K562 (cell line): ENCODE data around the gene TFPI. TPM values are rescaled to one million over a fixed set of nuclear protein-coding genes. Genes with fewer than 3 reads are reported as not detected.

Experiments
- ATAC-seq: fragments of 200-7000 bp; cut with Tn5 transposase; 3 replicates; pipeline ENCODE4 v1.9.1; 2020; ENCODE audit warnings: moderate library complexity
- BruUV-seq: library from RNA; stranded (reverse); fragments of 400-500 nt; replicated peaks from 2 replicates; lab custom pipeline; 2021; lab: Mats Ljungman, UMichigan
- CTCF ChIA-PET: fragments of 300-600 bp; formaldehyde crosslinking; extraction: SDS; loops from one replicate; lab custom pipeline; 2021; ENCODE audit warnings: low intra/inter-chr PET ratio; lab: Yijun Ruan, JAX
- POLR2A ChIA-PET: fragments of 300-600, 350-650 bp; sonication (Branson Sonifier 250); formaldehyde crosslinking; extraction: SDS; loops from one replicate; lab custom pipeline; 2021; ENCODE audit warnings: antibody characterized with exemption, inconsistent platforms; lab: Yijun Ruan, JAX
- DNase-seq, 4 experiments: peaks; one replicate each; pipeline versions ENCODE4 v3.0.0 to v3.0.0-alpha.2; 2011 to 2018; ENCODE audit warnings: low spot score in 3 of 4, mixed read lengths in 3 of 4; ENCODE audit errors: extremely low read depth in 1 of 4
- FAIRE-seq: peaks from 2 replicates; lab custom pipeline; 2011; peaks lifted over from hg19 to GRCh38; lab: Jason Lieb, UNC
- H2AFZ ChIP-seq: 2 replicates; pipeline ENCODE4 v1.6.0; 2011; ENCODE audit warnings: low read depth, low read length, control low read depth, inconsistent platforms
- H3K27ac ChIP-seq: fragments of 200-600 bp; 3 replicates; pipeline ENCODE4 v1.8.0; 2011; ENCODE audit warnings: low read depth, mild to moderate bottlenecking, control low read depth, inconsistent platforms, low read length, moderate library complexity, mixed read lengths; ENCODE audit errors: extremely low read depth
- H3K27me3 ChIP-seq, 2 experiments: fragments of 300-600 bp in 1 of 2; 2 replicates in 1 of 2; 3 replicates in 1 of 2; pipeline versions ENCODE4 v1.6.0 to v1.8.0; 2011; ENCODE audit warnings: inconsistent platforms in 2 of 2, low read length in 2 of 2, mild to moderate bottlenecking in 1 of 2, mixed read lengths in 1 of 2, moderate library complexity in 1 of 2; ENCODE audit not compliant: control insufficient read depth in 2 of 2, insufficient read depth in 2 of 2
- H3K36me3 ChIP-seq: fragments of 300-600 bp; 3 replicates; pipeline ENCODE4 v1.8.0; 2011; ENCODE audit warnings: mild to moderate bottlenecking, low read length, inconsistent platforms; ENCODE audit not compliant: control insufficient read depth, insufficient read depth
- H3K4me1 ChIP-seq, 2 experiments: fragments of 200-600 bp in 1 of 2; replicated peaks in 1 of 2; 2 replicates in 1 of 2; 3 replicates in 1 of 2; pipeline versions ENCODE4 v1.5.1 to v1.8.0; 2011; ENCODE audit warnings: inconsistent platforms in 2 of 2, low read length in 2 of 2, mild to moderate bottlenecking in 1 of 2, mixed read lengths in 1 of 2, moderate library complexity in 1 of 2; ENCODE audit not compliant: control insufficient read depth in 2 of 2, insufficient read depth in 2 of 2
- H3K4me2 ChIP-seq: 2 replicates; pipeline ENCODE4 v1.6.1; 2011; ENCODE audit warnings: low read length, control low read depth, inconsistent platforms, mixed read lengths; ENCODE audit not compliant: insufficient read depth
- H3K4me3 ChIP-seq: fragments of 200-600 bp; sonication (generic), shearing (Covaris generic); 2 replicates; pipeline ENCODE4 v1.5.1; 2016; ENCODE audit warnings: control low read depth, inconsistent platforms
- H3K79me2 ChIP-seq: fragments of 200-600 bp; 3 replicates; pipeline ENCODE4 v1.8.0; 2011; ENCODE audit warnings: low read length, inconsistent platforms; ENCODE audit not compliant: control insufficient read depth, insufficient read depth
- H3K9ac ChIP-seq, 2 experiments: 2 replicates each; pipeline versions ENCODE4 v1.6.0 to v1.6.1; 2011; ENCODE audit warnings: low read depth in 2 of 2, low read length in 2 of 2, control low read depth in 1 of 2, inconsistent platforms in 1 of 2, mild to moderate bottlenecking in 1 of 2, mixed read lengths in 1 of 2; ENCODE audit not compliant: insufficient read depth in 1 of 2
- H3K9me1 ChIP-seq: one replicate; pipeline ENCODE4 v1.6.0; 2011; ENCODE audit warnings: inconsistent platforms, mild to moderate bottlenecking, low read length, moderate library complexity; ENCODE audit not compliant: control insufficient read depth, insufficient read depth
- H3K9me3 ChIP-seq: replicated peaks from 2 replicates; pipeline ENCODE4 v1.5.1; 2011; ENCODE audit warnings: low read depth, low read length, inconsistent platforms; ENCODE audit not compliant: control insufficient read depth, insufficient read depth
- H4K20me1 ChIP-seq: replicated peaks from 2 replicates; pipeline ENCODE4 v1.6.1; 2011; ENCODE audit warnings: low read length, inconsistent platforms, mixed read lengths; ENCODE audit not compliant: control insufficient read depth, insufficient read depth
- CBFA2T2 ChIP-seq: fragments of 450-650 bp; conservative IDR thresholded peaks from 2 replicates; pipeline ENCODE4 v1.6.1; 2017; ENCODE audit warnings: mild to moderate bottlenecking
- NFYB ChIP-seq: IDR thresholded peaks from 2 replicates; pipeline ENCODE4 v1.6.1; 2011; ENCODE audit warnings: mild to moderate bottlenecking, moderate library complexity; ENCODE audit not compliant: insufficient read length; ENCODE audit errors: extremely low read depth
- RUNX1 ChIP-seq: sonication (generic); IDR thresholded peaks from 2 replicates; pipeline ENCODE4 v1.6.1; 2016; ENCODE audit warnings: antibody characterized with exemption, low read depth
- TEAD4 ChIP-seq, 2 experiments: sonication (generic) in 1 of 2; formaldehyde crosslinking in 1 of 2; IDR thresholded peaks; 2 replicates each; pipeline versions ENCODE4 v1.6.1 to v1.8.0; 2012 to 2022; ENCODE audit warnings: borderline replicate concordance in 1 of 2, inconsistent platforms in 1 of 2, low read length in 1 of 2, mild to moderate bottlenecking in 1 of 2, missing genetic modification reagents in 1 of 2
- WGBS: fragments of 100-300 bp; shearing (Covaris generic); methylation state at CpG from one replicate; pipeline ENCODE4 v1.1.6; 2016; ENCODE audit warnings: low coverage, mixed read lengths; ENCODE audit not compliant: insufficient coverage; ENCODE audit errors: missing lambda C conversion rate; 5-methylcytosine and 5-hydroxymethylcytosine counted together
- in situ Hi-C: fragments of 300-500 bp; cut with MboI; formaldehyde crosslinking; loops from 4 replicates; pipeline ENCODE4 v1.15.0; 2018; ENCODE audit warnings: inconsistent platforms, mixed read lengths
- intact Hi-C: fragments of 100-400 bp; cut with micrococcal nuclease; formaldehyde crosslinking; loops from 2 replicates; pipeline ENCODE4 v1.14.2; 2022
- polyA plus RNA-seq, 8 experiments: library from polyadenylated mRNA; depleted of rRNA in 4 of 8; stranded (reverse) in 5 of 8; unstranded in 3 of 8; fragments of >200 nt; fragmentation: Nextera tagmentation in 2 of 8; fragmentation: Illumina TruSeq in 1 of 8; extraction: Ambion mirVana in 2 of 8; extraction: Trizol in 1 of 8; gene quantifications; 2 replicates each; pipeline versions ENCODE4 v1.2.1 to v1.2.3, GENCODE V29; 2011 to 2014; ENCODE audit warnings: inconsistent platforms in 1 of 8, missing spikeins in 1 of 8
- total RNA-seq, 7 experiments: library from RNA; depleted of rRNA in 6 of 7; stranded (reverse); fragments of >200 nt in 6 of 7; fragmentation: Illumina TruSeq in 2 of 7; extraction: Trizol in 2 of 7; gene quantifications; 2 replicates each; pipeline versions ENCODE4 v1.2.1 to v1.2.3, GENCODE V29; 2011 to 2021; ENCODE audit warnings: low replicate concordance in 1 of 7

The TFPI gene
- total and polyA plus RNA-seq, 9 of the 15 experiments (the other 6 are each of a cell fraction or from before 2014, with no cell fraction given) = 53.5 to 219 (median 100) TPM

DNA sequence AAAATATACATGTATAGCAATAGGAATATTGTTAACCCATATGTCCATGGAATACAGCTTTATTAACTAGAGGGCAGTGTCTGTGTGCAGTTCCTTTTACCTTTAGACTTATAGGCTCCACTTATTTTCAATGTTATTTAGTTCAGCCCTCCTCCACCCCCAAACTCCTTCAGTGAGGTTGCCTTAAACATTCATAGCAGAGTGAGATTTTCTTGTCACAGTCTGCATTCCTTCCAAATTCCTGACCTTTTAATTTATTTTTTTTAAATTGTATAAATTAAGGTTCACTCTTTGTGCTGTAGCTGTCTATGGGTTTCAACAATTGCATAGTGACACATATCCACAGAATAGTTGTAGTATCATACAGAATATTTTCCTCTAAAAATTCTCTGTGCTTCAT lies 30.9 kb downstream of the TFPI start (continued):
- TF ChIP-seq TEAD4 (IDR thresholded peaks at IDR 0.05; ENCODE audit: low read length) (no peak), TEAD4 (CRISPR knock-in tag; IDR thresholded peaks at IDR 0.05; ENCODE audit: borderline replicate concordance) (no peak)

DNA sequence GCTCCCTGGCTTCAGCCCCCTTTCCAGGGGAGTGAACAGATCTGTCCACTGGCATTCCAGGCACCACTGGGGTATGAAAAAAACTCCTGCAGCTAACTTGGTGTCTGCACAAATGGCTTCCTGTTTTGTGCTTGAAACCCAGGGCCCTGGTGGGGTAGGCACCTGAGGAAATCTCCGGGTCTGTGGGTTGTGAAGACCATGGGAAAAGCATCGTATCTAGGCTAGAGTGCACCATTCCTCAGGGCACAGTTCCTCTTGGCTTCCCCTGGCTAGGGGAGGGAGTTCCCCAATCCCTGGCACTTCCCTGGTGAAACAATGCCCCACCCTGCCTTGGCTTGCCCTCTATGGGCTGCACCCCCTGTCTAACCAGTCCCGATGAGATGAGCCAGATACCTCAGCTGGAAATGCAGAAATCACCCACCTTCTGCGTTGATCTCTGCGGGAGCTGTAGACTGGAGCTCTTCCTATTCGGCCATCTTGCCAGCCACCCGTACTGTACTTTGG lies 34.1 kb downstream of the TFPI start:
- Histone ChIP-seq H3K36me3 (peaks cover 24% of the 10 kb centered on the region), H3K9ac (no peak overlapping the region), H3K79me2 (no peaks in the 10 kb centered on the region), H3K9me3 (peaks cover 34% of the 10 kb centered on the region), H3K4me2 (no peak overlapping the region), H4K20me1 (no peaks in the 10 kb centered on the region), H3K27me3 (no peaks in the 10 kb centered on the region), H2AFZ (no peak overlapping the region), H3K4me1 (no peaks in the 10 kb centered on the region; a peak in 2 of 5 replicates), H3K27ac (no peak overlapping the region), H3K9me1 (no peaks in the 10 kb centered on the region), H3K4me3 (no peak overlapping the region)
- in situ Hi-C loops (loop anchor here (25.0 kb wide), 1 partner anchor 1892 kb away; no protein-coding TSS in a partner anchor), intact Hi-C loops (no loop called here)
- ChIA-PET POLR2A (no interaction called here), CTCF (no interaction called here)
- BruUV-seq = no TSS peak
- ATAC-seq = no peak
- TF ChIP-seq RUNX1 (no peak), CBFA2T2 (no peak), NFYB (no peak)
- TF ChIP-seq, all 486 proteins: peak for 0
- DNase-seq (no peak), FAIRE-seq (no peak)
- 97% methylated on average over 7 of the region's 7 CpGs for WGBS
